ENCODE results near the gene DENND4A.
A peak's percentile ranks its signal among the peaks of the same experiment; 100 is the strongest.

The DENND4A gene

DNA sequence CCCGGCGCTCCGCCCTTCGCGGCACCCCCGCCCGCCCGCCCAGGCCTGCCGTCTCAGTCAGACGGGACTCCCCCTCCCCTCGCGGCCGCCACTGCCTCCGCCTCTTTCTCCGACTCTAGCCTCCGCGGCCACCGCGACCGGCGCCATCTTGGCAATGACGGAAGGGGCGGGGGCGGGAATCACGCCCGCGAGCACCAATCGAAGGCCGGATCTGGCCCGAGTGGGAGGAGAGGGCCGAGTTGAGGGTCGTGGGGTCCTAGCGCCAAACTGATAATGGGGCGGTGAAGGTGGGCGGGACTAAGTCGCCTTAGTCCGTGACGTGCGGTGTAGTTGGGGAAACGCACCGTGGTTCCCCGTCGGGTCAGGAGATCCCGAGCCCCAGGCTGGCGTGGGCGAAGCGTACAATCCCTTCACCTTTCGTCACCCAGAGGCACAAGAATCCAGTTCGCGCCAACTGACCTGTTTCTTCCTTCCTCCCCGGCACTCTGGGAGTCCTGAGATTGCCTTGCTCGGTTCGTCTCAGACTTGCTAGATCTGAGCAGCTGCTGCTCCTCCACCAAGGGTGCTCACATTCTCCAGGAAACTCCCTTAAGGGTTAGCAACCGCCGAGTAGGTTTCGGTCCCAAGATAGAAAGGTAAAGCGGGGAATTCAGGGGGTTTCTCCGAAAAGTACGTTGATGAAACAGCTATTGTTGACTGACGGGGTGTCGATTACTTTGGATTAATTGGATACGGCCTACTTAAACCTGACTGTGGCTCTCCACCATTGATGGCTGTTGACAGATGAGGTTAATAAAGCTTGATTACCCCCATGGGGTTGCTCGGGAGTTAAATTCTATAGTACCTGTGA is at the start of gene DENND4A:
Gene DENND4A (minus strand): TSS at position 156 of the 850 bp plus-strand sequence. CDS start 35,843 bp downstream, outside the sequence.
- DNase-seq: peak; percentile 98

GRCh38 chr15:65841121-65841930 is 49.2 kb upstream of the DENND4A start:
- no peak for DNase-seq

GRCh38 chr15:65839985-65840384 is 47.9 kb upstream of the DENND4A start:
- no peak for DNase-seq

GRCh38 chr15:65839354-65839901 is 47.3 kb upstream of the DENND4A start:
- DNase-seq: no peak

DNA sequence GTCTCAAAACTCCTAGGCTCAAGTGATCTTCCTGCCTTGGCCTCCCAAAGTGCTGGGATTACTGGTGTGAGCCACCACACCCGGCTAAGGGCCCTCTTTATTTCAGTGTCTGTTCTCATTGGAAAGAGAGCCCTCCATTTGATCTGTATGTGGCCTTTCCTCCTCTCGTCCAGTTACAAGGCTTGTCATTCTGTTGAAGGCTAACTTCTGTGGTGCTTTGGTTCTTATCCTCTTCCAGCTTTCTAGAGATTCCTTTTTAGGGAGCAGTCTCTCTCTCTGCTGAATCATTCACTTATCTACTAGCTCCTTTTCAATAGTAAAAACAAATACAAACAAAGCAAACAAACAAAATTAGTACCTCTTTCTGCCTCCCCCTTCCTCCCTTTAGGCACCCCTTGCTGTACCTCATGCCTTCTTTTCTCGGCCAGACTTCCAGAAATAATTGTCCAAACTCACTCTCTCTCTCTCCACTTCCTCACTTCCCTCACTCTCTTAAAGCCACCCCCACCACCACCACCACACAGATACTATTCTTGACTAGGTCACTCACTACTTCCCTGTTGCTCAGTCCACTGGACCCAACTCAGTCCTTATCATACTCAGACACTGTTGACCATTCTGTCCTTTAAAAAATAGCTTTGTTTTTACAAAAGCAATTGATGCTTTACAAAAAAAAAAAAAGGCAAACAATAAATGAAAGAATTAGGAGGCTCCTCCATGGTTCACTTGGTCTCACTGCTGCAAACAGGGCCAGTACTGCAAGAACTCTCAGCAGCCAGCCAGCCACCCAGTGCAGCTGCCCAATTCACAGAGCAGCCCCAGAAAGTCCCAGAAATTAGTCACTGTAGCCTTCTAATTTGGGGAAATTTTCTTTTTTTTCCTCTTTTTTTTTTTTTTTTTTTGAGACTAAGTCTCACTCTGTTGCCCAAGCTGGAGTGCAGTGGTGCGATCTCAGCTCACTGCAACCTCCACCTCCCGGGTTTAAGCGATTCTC is 45.5 kb upstream of the DENND4A start:
- no peak for DNase-seq

- no peak for DNase-seq
Measured at GRCh38 chr15:65836665-65837064, 44.6 kb upstream of the DENND4A start.

- no peak for DNase-seq
Measured at GRCh38 chr15:65835447-65835846, 43.4 kb upstream of the DENND4A start.

- no peak for DNase-seq
Measured at GRCh38 chr15:65834603-65835282, 42.6 kb upstream of the DENND4A start.

DNA sequence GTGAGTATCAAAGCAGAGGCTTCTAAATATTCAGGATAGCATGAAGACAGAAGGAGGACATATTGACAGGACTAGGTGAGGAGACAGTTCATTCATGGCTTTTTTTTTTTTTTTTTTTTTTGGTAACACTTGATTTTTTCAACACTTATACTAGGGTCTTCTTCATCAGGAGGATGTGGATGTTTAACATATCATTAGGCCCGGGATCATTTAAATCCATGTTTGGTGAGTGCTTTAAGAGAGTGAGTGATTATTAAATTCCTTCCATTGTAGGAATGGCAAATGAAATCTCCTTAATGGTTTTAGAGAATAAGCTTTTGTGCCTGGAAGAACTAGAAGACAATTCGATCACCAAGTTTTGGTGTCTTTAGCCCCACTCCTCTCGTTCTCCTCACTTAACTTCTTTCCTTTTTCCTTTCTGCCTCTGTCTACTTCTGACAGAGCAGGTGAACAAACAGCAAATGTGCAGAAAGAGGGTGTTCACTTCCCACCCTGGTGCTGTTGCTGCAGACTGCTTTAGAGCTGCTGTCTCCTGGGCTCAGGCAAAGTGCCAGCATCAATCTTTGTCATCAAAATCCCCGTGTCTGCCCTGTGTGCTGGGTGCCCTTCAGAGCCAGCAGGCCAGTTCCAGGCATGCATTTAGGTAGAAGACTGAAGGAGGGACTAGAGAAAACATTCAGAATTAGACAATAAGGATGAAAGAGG is 41.6 kb upstream of the DENND4A start:
- peak in 1 of 2 experiments; percentile 53 for DNase-seq

GRCh38 chr15:65832549-65833364 is 40.7 kb upstream of the DENND4A start:
- DNase-seq: peak; percentile 46 to 60

DNA sequence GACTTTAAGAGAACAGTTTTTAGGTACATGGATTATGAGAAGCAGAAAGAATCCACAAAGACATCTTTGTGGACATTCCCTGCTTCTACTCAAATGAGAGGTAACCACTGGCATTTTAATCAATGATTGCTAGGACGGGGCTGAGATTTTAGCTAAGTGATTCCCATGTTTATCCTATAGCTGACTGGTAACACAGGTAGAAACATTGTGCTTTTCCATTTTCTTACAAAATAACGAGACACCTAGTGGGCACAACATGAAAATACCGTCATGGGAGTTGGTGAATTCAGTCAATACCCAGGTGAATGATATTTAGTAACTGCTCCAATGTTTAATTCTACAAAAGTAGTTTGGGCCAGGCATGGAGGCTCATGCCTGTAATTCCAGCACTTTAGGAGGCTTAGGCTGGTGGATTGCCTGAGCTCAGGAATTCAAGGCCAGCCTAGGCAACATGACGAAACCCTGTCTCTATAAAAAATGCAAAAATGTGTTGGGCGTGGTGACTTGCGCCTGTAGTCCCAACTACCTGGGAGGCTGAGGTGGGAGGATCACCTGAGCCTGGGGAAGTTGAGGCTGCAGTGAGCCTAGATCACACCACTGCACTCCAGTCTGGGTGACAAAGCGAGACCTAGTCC is 37.2 kb upstream of the DENND4A start:
- DNase-seq: no peak

GRCh38 chr15:65828585-65828984 is 36.5 kb upstream of the DENND4A start:
- DNase-seq: no peak

- no peak for DNase-seq
Measured at GRCh38 chr15:65827065-65827464, 35.0 kb upstream of the DENND4A start.

DNA sequence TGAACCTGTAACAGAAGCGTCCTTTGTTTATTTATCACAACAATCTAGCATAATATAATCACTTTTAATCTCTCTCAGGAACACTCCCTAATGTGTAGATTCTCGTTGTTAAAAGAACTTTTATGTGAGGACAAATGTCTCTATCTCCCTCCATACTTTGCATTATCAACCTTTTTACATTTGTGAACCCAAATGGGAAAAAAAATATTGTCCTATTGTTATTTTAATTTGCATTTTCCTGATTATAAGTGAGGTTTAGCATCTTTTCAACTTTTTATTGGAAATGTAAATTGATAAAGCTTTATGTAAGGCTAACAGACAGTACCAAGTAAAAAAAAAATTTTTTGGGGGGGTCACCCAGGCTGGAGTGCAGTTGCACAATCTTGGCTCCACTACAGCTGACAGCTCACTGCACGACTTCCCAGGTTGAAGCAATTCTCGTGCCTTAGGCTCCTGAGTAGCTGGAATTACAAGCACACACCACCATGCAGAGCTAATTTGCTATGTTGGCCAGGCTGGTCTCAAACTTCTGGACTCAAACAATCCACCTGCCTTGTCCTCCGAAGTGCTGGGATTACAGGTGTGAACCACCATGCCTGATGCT is 33.0 kb upstream of the DENND4A start:
- DNase-seq: no peak

GRCh38 chr15:65824031-65824743 is 32.1 kb upstream of the DENND4A start:
- no peak for DNase-seq

DNA sequence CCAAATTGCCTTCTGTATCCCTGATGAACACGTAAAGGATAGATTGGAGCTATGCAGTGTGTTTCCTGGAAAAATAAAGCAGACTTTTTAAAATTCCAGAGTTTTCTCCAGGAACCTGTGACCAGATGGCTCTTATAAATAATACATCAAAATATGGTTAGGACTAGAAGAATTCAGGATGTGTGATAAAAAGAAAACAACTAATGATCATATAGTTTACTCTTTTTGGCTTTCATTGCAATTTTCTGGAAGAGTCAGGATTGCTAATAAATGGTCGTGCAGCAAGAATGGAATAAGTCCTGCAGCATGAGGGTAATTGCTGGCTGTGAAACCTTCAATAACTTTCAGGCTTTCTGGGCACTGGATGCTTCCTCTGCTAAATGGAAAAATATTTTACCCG is 30.2 kb upstream of the DENND4A start:
- DNase-seq: no peak

DNA sequence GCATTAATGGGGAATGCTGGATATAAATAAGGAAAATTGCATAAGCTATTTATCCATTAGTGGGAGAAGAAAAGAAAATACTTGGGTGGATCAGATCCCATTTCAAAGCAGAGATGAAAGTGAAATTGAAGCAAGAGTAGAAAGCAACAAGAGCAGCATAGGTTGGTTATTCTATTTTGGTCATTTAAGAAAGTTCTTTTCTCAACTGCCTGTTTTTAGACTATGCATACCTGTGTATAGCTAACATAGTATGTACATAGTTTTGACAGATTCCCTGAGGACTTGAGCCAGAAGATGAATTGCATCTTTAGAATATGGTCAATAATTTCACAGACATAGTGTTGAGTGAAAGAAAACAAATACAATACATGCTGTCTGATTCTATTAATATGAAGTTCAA is 29.0 kb upstream of the DENND4A start:
- DNase-seq: no peak

DNA sequence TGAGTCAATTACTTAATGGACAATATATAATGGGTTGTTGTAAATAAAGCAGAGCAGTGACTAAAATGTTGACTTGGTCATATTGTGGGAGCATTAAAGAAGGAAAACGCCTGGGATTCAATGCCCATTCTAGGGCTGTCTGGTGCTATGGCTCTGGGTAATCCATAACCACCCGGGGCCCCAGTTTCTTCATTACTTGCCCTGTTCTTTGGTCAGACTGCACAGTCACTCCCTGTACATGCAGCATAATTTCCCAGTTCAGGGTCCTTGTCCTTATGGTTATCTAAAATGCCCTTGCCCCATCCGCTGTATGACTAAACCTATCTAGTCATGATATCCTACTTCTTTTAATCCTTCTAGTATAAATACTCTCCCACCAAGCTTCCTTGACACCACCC is 27.5 kb upstream of the DENND4A start:
- DNase-seq: no peak
